Fibroblast of the conjunctiva (primary cell): ENCODE data around the gene LUZP4.
"Not testable (repeated sequence)": the region's sequence is repeated elsewhere in the genome, so short reads cannot be mapped to it uniquely, and the experiment has no call there.

Source experiments
- DNase-seq: peaks from one replicate; pipeline ENCODE4 v3.0.0-alpha.2; 2010; ENCODE audit warnings: low read depth

LUZP4 gene

GRCh38 chrX:115289465-115289864 is at the start of gene LUZP4:
Gene LUZP4, plus strand, starts transcription at chrX:115289715. Its CDS starts 45 bp downstream, at chrX:115289760.
- DNase-seq, result no peak

GRCh38 chrX:115251458-115252233 is 37.9 kb upstream of the LUZP4 start:
- DNase-seq, result no peak

- no peak for DNase-seq
Measured at GRCh38 chrX:115255003-115255402, 34.5 kb upstream of the LUZP4 start.

GRCh38 chrX:115257711-115258110 is 31.8 kb upstream of the LUZP4 start:
- DNase-seq, result no peak

- no peak for DNase-seq
Measured at GRCh38 chrX:115259238-115259875, 30.2 kb upstream of the LUZP4 start.

GRCh38 chrX:115260330-115260729 is 29.2 kb upstream of the LUZP4 start:
- DNase-seq, result no peak

GRCh38 chrX:115261148-115261547 is 28.4 kb upstream of the LUZP4 start:
- no peak for DNase-seq

GRCh38 chrX:115264009-115264408 is 25.5 kb upstream of the LUZP4 start:
- no peak for DNase-seq

- no peak for DNase-seq
Measured at GRCh38 chrX:115266300-115266699, 23.2 kb upstream of the LUZP4 start.

GRCh38 chrX:115268421-115268820 is 21.1 kb upstream of the LUZP4 start:
- no peak for DNase-seq

GRCh38 chrX:115269051-115269683 is 20.3 kb upstream of the LUZP4 start:
- no peak for DNase-seq

GRCh38 chrX:115284877-115285276 is 4.6 kb upstream of the LUZP4 start:
- no peak for DNase-seq

- DNase-seq, result no peak
Measured at GRCh38 chrX:115297189-115297588, 7.7 kb downstream of the LUZP4 start.

- DNase-seq, result no peak
Measured at GRCh38 chrX:115311139-115311538, 21.6 kb downstream of the LUZP4 start.

GRCh38 chrX:115311601-115312001 is 22.1 kb downstream of the LUZP4 start:
- no peak for DNase-seq

GRCh38 chrX:115318139-115318538 is 28.6 kb downstream of the LUZP4 start:
- no peak for DNase-seq

GRCh38 chrX:115322375-115322774 is 32.9 kb downstream of the LUZP4 start:
- no peak for DNase-seq

- DNase-seq, result no peak
Measured at GRCh38 chrX:115324194-115324593, 34.7 kb downstream of the LUZP4 start.

GRCh38 chrX:115329282-115329681 is 39.8 kb downstream of the LUZP4 start:
- not testable (repeated sequence) for DNase-seq

- DNase-seq, result peak; percentile 64
Measured at GRCh38 chrX:115330498-115331168, 41.1 kb downstream of the LUZP4 start.

GRCh38 chrX:115332832-115333231 is 43.3 kb downstream of the LUZP4 start:
- DNase-seq, result no peak

- DNase-seq, result no peak
Measured at GRCh38 chrX:115333446-115333845, 43.9 kb downstream of the LUZP4 start.
